DND-41 (cell line): ENCODE results near the gene NFIA.

ENCODE experiments used
- ATAC-seq: fragments of 200-7000 bp; cut with Tn5 transposase; 3 replicates; pipeline ENCODE4 v1.9.1; 2021; ENCODE audit warnings: low read depth; ENCODE audit not compliant: insufficient read depth
- DNase-seq: peaks from one replicate; pipeline ENCODE4 v3.0.0-alpha.2; 2020
- H2AFZ ChIP-seq: 2 replicates; pipeline ENCODE4 v1.6.0; 2012; ENCODE audit warnings: low read depth, low read length
- H3K27ac ChIP-seq: 2 replicates; pipeline ENCODE4 v1.5.1; 2012; ENCODE audit warnings: low read length, inconsistent platforms
- H3K27me3 ChIP-seq: fragments of 200-600 bp; sonication (generic); 2 replicates; pipeline ENCODE4 v1.6.0; 2012; ENCODE audit warnings: low read length, mild to moderate bottlenecking, inconsistent platforms; ENCODE audit not compliant: insufficient read depth, poor library complexity
- H3K36me3 ChIP-seq: 2 replicates; pipeline ENCODE4 v1.5.1; 2012; ENCODE audit warnings: low read length, inconsistent platforms; ENCODE audit not compliant: insufficient read depth
- H3K4me1 ChIP-seq: 2 replicates; pipeline ENCODE4 v1.5.1; 2012; ENCODE audit warnings: mild to moderate bottlenecking, low read length; ENCODE audit not compliant: insufficient read depth
- H3K4me2 ChIP-seq: 2 replicates; pipeline ENCODE4 v1.6.0; 2012; ENCODE audit warnings: mild to moderate bottlenecking, moderate library complexity, low read length, inconsistent platforms; ENCODE audit not compliant: insufficient read depth
- H3K4me3 ChIP-seq, 2 experiments: fragments of 200-600 bp in 1 of 2; shearing (Covaris generic) in 1 of 2; 2 replicates each; pipeline ENCODE4 v1.5.1; 2012 to 2016; ENCODE audit warnings: inconsistent platforms in 2 of 2, low read length in 2 of 2, mild to moderate bottlenecking in 2 of 2, low read depth in 1 of 2, moderate library complexity in 1 of 2
- H3K79me2 ChIP-seq: 2 replicates; pipeline ENCODE4 v1.6.0; 2012; ENCODE audit warnings: low read length, inconsistent platforms; ENCODE audit not compliant: insufficient read depth
- H3K9ac ChIP-seq: 2 replicates; pipeline ENCODE4 v1.6.0; 2012; ENCODE audit warnings: low read depth, mild to moderate bottlenecking, inconsistent platforms, low read length, moderate library complexity
- H3K9me3 ChIP-seq: 2 replicates; pipeline ENCODE4 v1.5.1; 2012; ENCODE audit warnings: low read length, moderate library complexity, mild to moderate bottlenecking, inconsistent platforms; ENCODE audit not compliant: insufficient read depth, severe bottlenecking
- H4K20me1 ChIP-seq: 2 replicates; pipeline ENCODE4 v1.6.0; 2012; ENCODE audit warnings: low read length; ENCODE audit not compliant: insufficient read depth
- CTCF ChIP-seq: IDR thresholded peaks from 2 replicates; pipeline ENCODE4 v1.5.1; 2012; ENCODE audit warnings: borderline replicate concordance, low read length, moderate library complexity, mild to moderate bottlenecking; ENCODE audit not compliant: poor library complexity, severe bottlenecking; ENCODE audit errors: extremely low read depth
- EZH2 ChIP-seq: IDR thresholded peaks from 3 replicates; pipeline ENCODE4 v1.6.1; 2012; ENCODE audit warnings: borderline replicate concordance, low read depth, mild to moderate bottlenecking, moderate library complexity, low read length, inconsistent platforms; ENCODE audit not compliant: severe bottlenecking

Gene NFIA

DNA sequence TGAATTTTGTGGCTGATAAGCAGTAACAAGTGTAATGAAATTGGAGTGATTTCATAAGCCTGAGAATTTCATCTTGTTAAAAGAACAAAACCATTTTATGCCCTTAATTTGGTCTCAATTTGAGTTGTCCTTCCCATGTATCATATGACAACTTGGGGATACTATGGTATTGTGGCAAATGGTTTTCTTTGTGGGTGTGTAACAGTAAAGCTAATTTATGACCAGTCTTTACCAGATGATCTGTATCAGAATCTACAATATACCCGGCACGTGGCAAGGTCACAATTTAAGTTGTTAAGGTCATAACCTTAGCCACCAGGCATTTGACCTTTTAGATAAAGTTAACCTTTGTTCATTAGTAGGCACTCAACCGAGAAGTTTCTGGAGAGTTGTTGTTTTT lies 9.1 kb downstream of the NFIA start:
- Histone ChIP-seq H3K9me3 (no peaks in the 10 kb centered on the region), H3K79me2 (no peaks in the 10 kb centered on the region), H4K20me1 (no peaks in the 10 kb centered on the region), H3K36me3 (no peaks in the 10 kb centered on the region), H3K27me3 (no peaks in the 10 kb centered on the region), H2AFZ (no peak overlapping the region), H3K27ac (no peak overlapping the region), H3K4me2 (no peak overlapping the region), H3K4me3 (no peak overlapping the region), H3K9ac (no peak overlapping the region), H3K4me1 (no peaks in the 10 kb centered on the region)
- TF ChIP-seq CTCF (no peak), EZH2 (no peak)
- DNase-seq (no peak), ATAC-seq (no peak)

DNA sequence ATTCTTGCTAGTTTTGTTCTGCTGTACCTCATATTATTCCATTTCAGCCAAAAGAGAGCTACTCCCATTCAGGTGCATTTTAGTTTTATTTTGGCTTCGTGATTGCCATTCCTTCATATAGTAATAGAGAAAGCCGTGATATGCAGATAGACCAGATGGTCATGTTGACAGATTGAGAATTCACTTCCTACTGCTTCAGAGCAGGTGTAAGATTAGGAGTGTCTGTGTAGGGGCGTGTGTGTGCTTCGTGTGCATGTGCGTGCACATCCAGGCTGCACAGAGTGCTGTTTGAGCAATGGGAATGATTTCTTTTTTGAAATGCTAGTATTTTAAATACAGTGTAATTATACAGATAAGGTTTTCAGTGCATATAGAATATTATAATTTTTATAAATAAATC lies 10.3 kb downstream of the NFIA start:
- Histone ChIP-seq H3K79me2 (no peaks in the 10 kb centered on the region), H2AFZ (no peak overlapping the region), H3K9ac (no peak overlapping the region), H3K36me3 (no peaks in the 10 kb centered on the region), H4K20me1 (no peaks in the 10 kb centered on the region), H3K4me1 (no peaks in the 10 kb centered on the region), H3K9me3 (no peaks in the 10 kb centered on the region), H3K27ac (no peak overlapping the region), H3K4me3 (no peak overlapping the region), H3K4me2 (no peak overlapping the region), H3K27me3 (no peaks in the 10 kb centered on the region)
- ATAC-seq (no peak), DNase-seq (no peak)
- TF ChIP-seq CTCF = no peak
- TF ChIP-seq EZH2 = no peak

- Histone ChIP-seq H4K20me1 (no peaks in the 10 kb centered on the region), H3K27ac (no peak overlapping the region), H3K9me3 (no peaks in the 10 kb centered on the region), H3K4me1 (no peaks in the 10 kb centered on the region), H3K9ac (no peak overlapping the region), H2AFZ (no peak overlapping the region), H3K36me3 (no peaks in the 10 kb centered on the region), H3K4me3 (no peak overlapping the region), H3K4me2 (no peak overlapping the region), H3K27me3 (no peaks in the 10 kb centered on the region), H3K79me2 (no peaks in the 10 kb centered on the region)
- ATAC-seq = no peak
- DNase-seq = no peak
- no peak for TF ChIP-seq CTCF
- no peak for TF ChIP-seq EZH2
These were observed 11.3 kb downstream of the NFIA start for GRCh38 chr1:61093525-61094137.
